ENCODE data around the gene MAMLD1.

DNA sequence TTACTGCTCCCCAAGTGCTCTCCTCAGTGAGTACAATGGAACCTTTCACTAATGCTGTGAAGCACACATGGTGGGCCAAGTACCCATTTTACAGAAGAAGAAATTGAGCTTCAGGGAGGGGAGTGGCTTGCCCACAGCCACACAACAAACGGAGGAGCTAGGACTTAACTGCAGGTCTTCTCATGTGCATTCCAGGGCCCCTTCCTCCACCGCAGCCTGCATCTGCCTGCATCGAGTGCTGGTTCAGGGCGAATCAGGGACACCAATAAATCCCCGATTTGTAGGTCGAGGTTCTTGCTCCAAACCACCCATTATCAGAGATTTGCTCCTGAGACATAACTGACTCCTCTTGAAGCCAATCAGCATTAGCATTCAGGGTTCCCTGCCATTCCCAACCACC lies 100.9 kb downstream of the MAMLD1 start:
- TF ChIP-seq, protein P1, sequence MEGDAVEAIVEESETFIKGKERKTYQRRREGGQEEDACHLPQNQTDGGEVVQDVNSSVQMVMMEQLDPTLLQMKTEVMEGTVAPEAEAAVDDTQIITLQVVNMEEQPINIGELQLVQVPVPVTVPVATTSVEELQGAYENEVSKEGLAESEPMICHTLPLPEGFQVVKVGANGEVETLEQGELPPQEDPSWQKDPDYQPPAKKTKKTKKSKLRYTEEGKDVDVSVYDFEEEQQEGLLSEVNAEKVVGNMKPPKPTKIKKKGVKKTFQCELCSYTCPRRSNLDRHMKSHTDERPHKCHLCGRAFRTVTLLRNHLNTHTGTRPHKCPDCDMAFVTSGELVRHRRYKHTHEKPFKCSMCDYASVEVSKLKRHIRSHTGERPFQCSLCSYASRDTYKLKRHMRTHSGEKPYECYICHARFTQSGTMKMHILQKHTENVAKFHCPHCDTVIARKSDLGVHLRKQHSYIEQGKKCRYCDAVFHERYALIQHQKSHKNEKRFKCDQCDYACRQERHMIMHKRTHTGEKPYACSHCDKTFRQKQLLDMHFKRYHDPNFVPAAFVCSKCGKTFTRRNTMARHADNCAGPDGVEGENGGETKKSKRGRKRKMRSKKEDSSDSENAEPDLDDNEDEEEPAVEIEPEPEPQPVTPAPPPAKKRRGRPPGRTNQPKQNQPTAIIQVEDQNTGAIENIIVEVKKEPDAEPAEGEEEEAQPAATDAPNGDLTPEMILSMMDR (conservative IDR thresholded peaks at IDR 0.05): no peak
- no peak for TF ChIP-seq ZFX (IDR thresholded peaks at IDR 0.05)
